Psoas muscle (tissue), 8 donors: Measurements from ENCODE around the gene PHACTR3. TPM values are rescaled to one million over a fixed set of nuclear protein-coding genes. Genes with fewer than 3 reads are reported as not detected.
"Not testable (repeated sequence)": the region's sequence is repeated elsewhere in the genome, so short reads cannot be mapped to it uniquely, and the experiment has no call there.

ENCODE experiments used
- ATAC-seq, 4 donors: fragments of 200-7000 bp; cut with Tn5 transposase; one replicate each; pipeline ENCODE4 v1.9.1; 2020; ENCODE audit warnings: moderate library complexity in 3 of 4, mild to moderate bottlenecking in 2 of 4
- DNase-seq, 2 donors: peaks; one replicate each; pipeline ENCODE4 v3.0.0-alpha.2; 2020
- H3K27ac ChIP-seq: fragments of 200-600 bp; one replicate; pipeline ENCODE4 v1.8.0; 2022
- H3K27me3 ChIP-seq, 3 donors: fragments of 200-600 bp in 1 of 3; one replicate each; pipeline versions ENCODE4 v1.6.1 to v1.8.0; 2013 to 2022; ENCODE audit warnings: low read length in 2 of 3, mild to moderate bottlenecking in 2 of 3, moderate library complexity in 1 of 3; ENCODE audit not compliant: insufficient read depth in 3 of 3
- H3K36me3 ChIP-seq, 2 donors: fragments of 200-600 bp in 1 of 2; one replicate each; pipeline versions ENCODE4 v1.6.1 to v1.8.0; 2013 to 2022; ENCODE audit warnings: low read depth in 1 of 2, mild to moderate bottlenecking in 1 of 2, moderate library complexity in 1 of 2; ENCODE audit not compliant: insufficient read depth in 1 of 2
- H3K4me1 ChIP-seq: fragments of 200-600 bp; one replicate; pipeline ENCODE4 v1.8.0; 2022
- H3K4me3 ChIP-seq: fragments of 200-600 bp; one replicate; pipeline ENCODE4 v1.8.0; 2022; ENCODE audit warnings: mild to moderate bottlenecking
- H3K9me3 ChIP-seq: fragments of 200-600 bp; one replicate; pipeline ENCODE4 v1.8.0; 2022
- CTCF ChIP-seq: fragments of 200-600 bp; IDR thresholded peaks from one replicate; pipeline ENCODE4 v1.8.0; 2022; ENCODE audit warnings: antibody characterized with exemption
- WGBS, 3 donors: extraction: QIAGEN DNeasy Blood & Tissue Kit; methylation state at CpG; one replicate each; pipeline versions ENCODE4 v1.1.6 to v1.1.7; 2013; 5-methylcytosine and 5-hydroxymethylcytosine counted together
- intact Hi-C, 2 donors: fragments of 100-400 bp; cut with DNase I; formaldehyde crosslinking; loops; one replicate each; pipeline versions ENCODE4 v1.11.0 to v1.14.2; 2022
- polyA plus RNA-seq, 3 donors: library from polyadenylated mRNA; stranded (reverse); fragments of 200-250 nt; gene quantifications; one replicate each; pipeline ENCODE4 v1.2.3, GENCODE V29; 2013
- total RNA-seq, 4 donors: library from RNA; stranded (reverse); fragmentation: NEBNext Ultra II Directional in 2 of 4; extraction: Animal tissue kit (Norgen Biotek cat#: 25700) in 2 of 4; gene quantifications; one replicate each; pipeline versions ENCODE4 v1.2.1 to v1.2.4, GENCODE V29; 2021 to 2023
- donor health status: healthy with polysubstance abuse.
- donor health status: DM: no; HTN: no; CAD: no; lungs with moderate emphysema.
- donor health status: Bipolar disorder and iron deficiency.
- donor health status: healthy.
- donor health status: DM: yes; HTN: yes; CAD: no.
- donor health status: DM: no; HTN: no; CAD: no.
- donor health status: DM: no; HTN: no; CAD: no.
- donor health status: DM: yes; HTN: yes; CAD: no.

Gene PHACTR3
- total and polyA plus RNA-seq, 7 donors: 0.10 to 0.46 (median 0.15) TPM; not detected in 3

GRCh38 chr20:59617221-59617620, 12.9 kb downstream of the PHACTR3 start:
- ATAC-seq: no peak
- intact Hi-C loops: no loop called here
- Histone ChIP-seq H3K27ac (no peak overlapping the region), H3K4me3 (no peak overlapping the region), H3K36me3 (no peaks in the 10 kb centered on the region), H3K9me3 (no peaks in the 10 kb centered on the region), H3K4me1 (no peaks in the 10 kb centered on the region), H3K27me3 (peaks cover 0 to 6% (median 0%) of the 10 kb centered on the region in 3 donors)
- TF ChIP-seq CTCF: no peak
- WGBS, 3 donors: 60 to 75% (median 67%) methylated on average over 2 of the region's 2 CpGs
- no peak for DNase-seq

- Histone ChIP-seq H3K27me3 (peaks cover 0 to 6% (median 0%) of the 10 kb centered on the region in 3 donors), H3K4me1 (no peaks in the 10 kb centered on the region), H3K4me3 (no peak overlapping the region), H3K27ac (no peak overlapping the region), H3K9me3 (no peaks in the 10 kb centered on the region), H3K36me3 (no peaks in the 10 kb centered on the region)
- no peak for TF ChIP-seq CTCF
- intact Hi-C loops: no loop called here
- DNase-seq (no peak), ATAC-seq (no peak)
- WGBS, 3 donors: 68 to 73% (median 70%) methylated on average over 8 of the region's 8 CpGs
Observed at GRCh38 chr20:59618131-59618530, 13.8 kb downstream of the PHACTR3 start.

- H3K4me1 ChIP-seq, H3K9me3 ChIP-seq, H3K27me3 ChIP-seq, ATAC-seq, DNase-seq, H3K36me3 ChIP-seq, H3K27ac ChIP-seq, intact Hi-C loops, H3K4me3 ChIP-seq: not testable (repeated sequence)
- WGBS, 3 donors: 73 to 90% (median 74%) methylated on average over 6 of the region's 6 CpGs
Observed at GRCh38 chr20:59618585-59618984, 14.2 kb downstream of the PHACTR3 start.

GRCh38 chr20:59620860-59621505, 16.6 kb downstream of the PHACTR3 start:
- ATAC-seq (no peak), DNase-seq (no peak)
- H3K4me1 ChIP-seq: no peaks in the 10 kb centered on the region
- intact Hi-C loops: no loop called here
- no peak overlapping the region for H3K4me3 ChIP-seq
- H3K27ac ChIP-seq: no peak overlapping the region
- H3K36me3 ChIP-seq: no peaks in the 10 kb centered on the region
- WGBS, 3 donors: 64 to 68% (median 66%) methylated on average over 11 of the region's 11 CpGs
- TF ChIP-seq CTCF: no peak
- H3K9me3 ChIP-seq: no peaks in the 10 kb centered on the region
- peaks cover 0 to 6% (median 0%) of the 10 kb centered on the region in 3 donors for H3K27me3 ChIP-seq

GRCh38 chr20:59622496-59622895, 18.2 kb downstream of the PHACTR3 start:
- Histone ChIP-seq H3K36me3 (no peaks in the 10 kb centered on the region), H3K27me3 (peaks cover 0 to 6% (median 2%) of the 10 kb centered on the region in 3 donors), H3K4me3 (no peak overlapping the region), H3K4me1 (no peaks in the 10 kb centered on the region), H3K9me3 (no peaks in the 10 kb centered on the region), H3K27ac (no peak overlapping the region)
- no peak for TF ChIP-seq CTCF
- no peak for ATAC-seq
- whole genome bisulfite sequencing, 3 donors: 65 to 80% (median 77%) methylated on average over 9 of the region's 9 CpGs
- DNase-seq: no peak
- intact Hi-C loops: no loop called here
